H1 (cell line): ENCODE measurements around the gene TRMT61A. TPM values are rescaled to one million over a fixed set of nuclear protein-coding genes. Genes with fewer than 3 reads are reported as not detected.

Source experiments
- CTCF ChIA-PET: fragments of 300-600 bp; sonication (Branson Sonifier 250); formaldehyde crosslinking; loops from one replicate; lab custom pipeline; 2021; ENCODE audit not compliant: partially characterized antibody; lab: Charles Lee
- POLR2A ChIA-PET: fragments of 300-600 bp; sonication (Branson Sonifier 250); formaldehyde crosslinking; loops from one replicate; lab custom pipeline; 2021; ENCODE audit warnings: inconsistent platforms; ENCODE audit not compliant: partially characterized antibody; lab: Charles Lee
- DNase-seq, 2 experiments: peaks; one replicate each; pipeline versions ENCODE4 v3.0.0 to v3.0.0-alpha.2; 2010 to 2022; ENCODE audit warnings: low spot score in 2 of 2, low read depth in 1 of 2, mixed read lengths in 1 of 2
- FAIRE-seq: peaks from 2 replicates; lab custom pipeline; 2011; peaks lifted over from hg19 to GRCh38; lab: Jason Lieb, UNC
- H2AFZ ChIP-seq: 2 replicates; pipeline ENCODE4 v1.8.1; 2012; ENCODE audit warnings: low read length, inconsistent platforms
- H2AK5ac ChIP-seq: 2 replicates; pipeline ENCODE4 v1.6.1; 2013; ENCODE audit warnings: low read depth, low read length
- H2BK120ac ChIP-seq: replicated peaks from 2 replicates; pipeline ENCODE3; 2013; ENCODE audit warnings: low read depth, low read length, inconsistent platforms
- H2BK12ac ChIP-seq: 2 replicates; pipeline ENCODE4 v1.6.1; 2013; ENCODE audit warnings: low read depth, low read length
- H2BK15ac ChIP-seq: 2 replicates; pipeline ENCODE4 v1.6.1; 2013; ENCODE audit warnings: low read length
- H2BK20ac ChIP-seq: 2 replicates; pipeline ENCODE4 v1.6.1; 2013; ENCODE audit warnings: low read length
- H2BK5ac ChIP-seq: 2 replicates; pipeline ENCODE4 v1.6.1; 2013; ENCODE audit warnings: low read depth, low read length
- H3K14ac ChIP-seq: 2 replicates; pipeline ENCODE4 v1.6.1; 2013; ENCODE audit warnings: inconsistent platforms; ENCODE audit not compliant: insufficient read length
- H3K18ac ChIP-seq: 2 replicates; pipeline ENCODE4 v1.6.1; 2013; ENCODE audit warnings: low read length; ENCODE audit errors: extremely low read depth
- H3K23ac ChIP-seq: 2 replicates; pipeline ENCODE4 v1.6.1; 2013; ENCODE audit warnings: inconsistent platforms; ENCODE audit not compliant: insufficient read length
- H3K23me2 ChIP-seq: 2 replicates; pipeline ENCODE4 v1.6.1; 2013; ENCODE audit warnings: low read depth, low read length
- H3K27ac ChIP-seq: 2 replicates; pipeline ENCODE4 v1.6.1; 2011; ENCODE audit warnings: low read depth, low read length, inconsistent platforms
- H3K27me3 ChIP-seq, 4 experiments: replicated peaks in 1 of 4; 1 replicate in 1 of 4; 2 replicates in 3 of 4; pipeline versions ENCODE4 v1.6.1 to v1.8.1; 2011 to 2013; ENCODE audit warnings: low read length in 3 of 4, mild to moderate bottlenecking in 3 of 4, inconsistent platforms in 2 of 4, mixed read lengths in 2 of 4, moderate library complexity in 1 of 4; ENCODE audit not compliant: control insufficient read depth in 3 of 4, insufficient read depth in 3 of 4; ENCODE audit errors: extremely low read depth in 1 of 4
- H3K36me3 ChIP-seq, 4 experiments: 2 replicates each; pipeline versions ENCODE4 v1.6.1 to v1.8.1; 2011 to 2013; ENCODE audit warnings: mild to moderate bottlenecking in 4 of 4, low read length in 3 of 4, moderate library complexity in 2 of 4, control low read depth in 1 of 4, inconsistent platforms in 1 of 4; ENCODE audit not compliant: insufficient read depth in 4 of 4, control insufficient read depth in 2 of 4
- H3K4ac ChIP-seq: replicated peaks from 2 replicates; pipeline ENCODE3; 2013; ENCODE audit warnings: low read length, low read depth, mixed read lengths, inconsistent platforms; ENCODE audit not compliant: insufficient read length
- H3K4me1 ChIP-seq, 4 experiments: replicated peaks in 1 of 4; 1 replicate in 1 of 4; 2 replicates in 3 of 4; pipeline versions ENCODE4 v1.6.1 to v1.8.1; 2011 to 2013; ENCODE audit warnings: low read length in 3 of 4, inconsistent platforms in 2 of 4, mixed read lengths in 1 of 4; ENCODE audit not compliant: insufficient read depth in 4 of 4, control insufficient read depth in 3 of 4
- H3K4me2 ChIP-seq, 2 experiments: 2 replicates each; pipeline versions ENCODE4 v1.6.1 to v1.8.1; 2011 to 2013; ENCODE audit warnings: low read depth in 2 of 2, low read length in 2 of 2, control low read depth in 1 of 2, inconsistent platforms in 1 of 2, mild to moderate bottlenecking in 1 of 2; ENCODE audit not compliant: insufficient read depth in 1 of 2
- H3K4me3 ChIP-seq, 4 experiments: fragments of 200-600, 300-600 bp in 1 of 4; sonication (generic), shearing (Covaris generic), sonication (Bioruptor Twin) in 1 of 4; 2 replicates each; pipeline versions ENCODE4 v1.5.1 to v1.8.1; 2011 to 2016; ENCODE audit warnings: low read length in 4 of 4, low read depth in 3 of 4, control low read depth in 2 of 4, inconsistent platforms in 2 of 4, mild to moderate bottlenecking in 2 of 4, mixed read lengths in 1 of 4, moderate library complexity in 1 of 4; ENCODE audit not compliant: insufficient read depth in 2 of 4; ENCODE audit errors: extremely low read depth in 1 of 4
- H3K56ac ChIP-seq: replicated peaks from 2 replicates; pipeline ENCODE3; 2013; ENCODE audit warnings: low read depth, mild to moderate bottlenecking, mixed read lengths, low read length, inconsistent platforms; ENCODE audit not compliant: insufficient read length
- H3K79me1 ChIP-seq: 2 replicates; pipeline ENCODE4 v1.6.1; 2013; ENCODE audit warnings: low read depth, low read length, control low read depth
- H3K79me2 ChIP-seq, 2 experiments: 2 replicates each; pipeline versions ENCODE4 v1.6.1 to v1.8.1; 2012 to 2013; ENCODE audit warnings: low read length in 2 of 2, mild to moderate bottlenecking in 2 of 2, inconsistent platforms in 1 of 2; ENCODE audit not compliant: insufficient read depth in 2 of 2, control insufficient read depth in 1 of 2
- H3K9ac ChIP-seq, 4 experiments: replicated peaks in 1 of 4; 1 replicate in 1 of 4; 2 replicates in 3 of 4; pipeline versions ENCODE4 v1.6.1 to v1.8.1; 2011 to 2013; ENCODE audit warnings: low read depth in 3 of 4, low read length in 3 of 4, control low read depth in 2 of 4, mild to moderate bottlenecking in 2 of 4, moderate library complexity in 2 of 4, inconsistent platforms in 1 of 4; ENCODE audit errors: extremely low read depth in 1 of 4
- H3K9me3 ChIP-seq, 2 experiments: 2 replicates each; pipeline versions ENCODE4 v1.6.1 to v1.8.1; 2012 to 2013; ENCODE audit warnings: mild to moderate bottlenecking in 2 of 2, moderate library complexity in 2 of 2, control low read depth in 1 of 2, inconsistent platforms in 1 of 2, low read depth in 1 of 2, low read length in 1 of 2, mixed read lengths in 1 of 2; ENCODE audit not compliant: insufficient read depth in 2 of 2
- H4K20me1 ChIP-seq, 2 experiments: replicated peaks in 1 of 2; 2 replicates each; pipeline versions ENCODE3 to v1.8.1; 2011 to 2013; ENCODE audit warnings: inconsistent platforms in 2 of 2, low read length in 2 of 2, mild to moderate bottlenecking in 1 of 2; ENCODE audit not compliant: insufficient read depth in 2 of 2, control insufficient read depth in 1 of 2
- H4K5ac ChIP-seq: 2 replicates; pipeline ENCODE4 v1.6.1; 2013; ENCODE audit warnings: low read length, low read depth, mixed read lengths, inconsistent platforms; ENCODE audit not compliant: insufficient read length
- H4K8ac ChIP-seq: 2 replicates; pipeline ENCODE4 v1.8.0; 2013; ENCODE audit warnings: mild to moderate bottlenecking, moderate library complexity, low read length, inconsistent platforms; ENCODE audit not compliant: insufficient read depth; ENCODE audit errors: extremely low read depth
- H4K91ac ChIP-seq: replicated peaks from 2 replicates; pipeline ENCODE3; 2013; ENCODE audit warnings: low read length, mixed read lengths, inconsistent platforms; ENCODE audit not compliant: insufficient read length
- CREB1 ChIP-seq: IDR thresholded peaks from 2 replicates; pipeline ENCODE4 v1.6.1; 2012; ENCODE audit warnings: inconsistent platforms
- HDAC2 ChIP-seq, 2 experiments: fragments of 300-600 bp in 1 of 2; sonication (generic) in 1 of 2; IDR thresholded peaks; 2 replicates each; pipeline ENCODE4 v1.6.1; 2011 to 2012; ENCODE audit warnings: low read depth in 2 of 2, low read length in 2 of 2, mild to moderate bottlenecking in 2 of 2, moderate library complexity in 2 of 2, borderline replicate concordance in 1 of 2, inconsistent platforms in 1 of 2
- POLR2AphosphoS5 ChIP-seq: IDR thresholded peaks from 2 replicates; pipeline ENCODE4 v1.6.1; 2011; ENCODE audit warnings: low read depth, low read length
- TAF1 ChIP-seq: IDR thresholded peaks from 2 replicates; pipeline ENCODE4 v1.6.1; 2011; ENCODE audit warnings: mild to moderate bottlenecking, low read depth, low read length
- WGBS, 2 experiments: shearing (Covaris generic) in 1 of 2; methylation state at CpG; one replicate each; pipeline versions ENCODE4 v1.1.6 to v1.1.7; 2013 to 2015; ENCODE audit warnings: low lambda C conversion rate in 2 of 2, mixed read lengths in 2 of 2, inconsistent platforms in 1 of 2, low coverage in 1 of 2, missing lambda C conversion rate in 1 of 2; ENCODE audit not compliant: insufficient replicate concordance in 2 of 2, insufficient coverage in 1 of 2, insufficient read length in 1 of 2; ENCODE audit errors: extremely low coverage in 1 of 2, missing lambda C conversion rate in 1 of 2; 5-methylcytosine and 5-hydroxymethylcytosine counted together
- polyA plus RNA-seq, 7 experiments: library from polyadenylated mRNA; depleted of rRNA in 3 of 7; stranded (reverse) in 5 of 7; unstranded in 2 of 7; fragments of >200 nt in 5 of 7; fragments of 200-250 nt in 2 of 7; gene quantifications; 1 replicate in 5 of 7; 2 replicates in 1 of 7; 4 replicates in 1 of 7; pipeline versions ENCODE4 v1.2.1 to v1.2.3, GENCODE V29; 2011 to 2013; ENCODE audit warnings: missing spikeins in 2 of 7, mixed read lengths in 2 of 7
- total RNA-seq: library from RNA; stranded (reverse); fragmentation: NEBNext Ultra II Directional; extraction: Animal tissue kit (Norgen Biotek cat#: 25700); gene quantifications from 2 replicates; pipeline ENCODE4 v1.2.1, GENCODE V29; 2021

The TRMT61A gene
- total and polyA plus RNA-seq, 2 of the 8 experiments (the other 6 are each of a cell fraction or from before 2014, with no cell fraction given) = 15.8 to 19.0 TPM

DNA sequence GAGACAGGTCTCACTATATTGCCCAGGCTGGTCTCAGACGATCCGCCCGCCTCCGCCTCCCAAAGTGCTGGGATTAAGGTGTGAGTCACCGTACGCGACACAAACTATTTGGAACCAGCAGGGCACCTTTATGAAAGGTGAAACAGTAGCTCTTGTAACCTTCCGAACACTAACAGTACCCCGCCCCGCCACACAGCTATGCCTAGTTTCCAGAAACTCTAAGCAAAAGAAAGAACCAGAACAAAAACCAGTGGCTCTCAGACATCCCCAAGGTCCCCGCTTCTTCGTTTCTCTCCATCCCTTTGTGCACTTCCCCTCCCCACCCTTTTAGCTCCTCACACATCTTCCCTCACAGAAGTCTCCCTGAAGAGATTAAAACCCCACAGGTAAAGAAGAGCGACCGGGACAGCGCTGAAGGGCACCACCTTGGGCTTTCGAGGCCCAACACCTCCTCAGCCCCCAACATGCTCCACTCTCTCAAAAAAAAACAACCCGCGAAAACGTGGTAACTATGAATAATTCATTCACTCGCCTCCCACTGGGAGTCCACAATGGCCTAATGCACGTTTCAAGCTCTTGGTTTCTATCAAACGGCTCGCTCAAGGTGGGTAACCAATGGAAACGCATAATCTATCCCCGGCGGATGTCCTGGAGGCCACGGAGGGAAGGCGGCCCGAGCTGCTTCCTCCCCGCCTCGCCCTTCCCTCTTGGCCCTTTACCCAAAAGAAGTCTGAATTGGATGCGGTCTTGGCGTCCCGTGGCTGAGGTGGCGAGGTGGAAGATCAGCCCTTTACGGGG lies 32.6 kb downstream of the TRMT61A start:
- Histone ChIP-seq H3K4ac (no peak overlapping the region), H3K18ac (no peak overlapping the region), H2BK15ac (no peak overlapping the region), H3K36me3 (peaks cover 0 to 21% (median 12%) of the 10 kb centered on the region in 4 experiments; a peak in 7 of 8 replicates), H3K14ac (no peak overlapping the region), H4K91ac (no peak overlapping the region), H2BK120ac (no peak overlapping the region), H2AK5ac (no peak overlapping the region; the same call in 1 of the 2 replicates), H3K9me3 (no peaks in the 10 kb centered on the region), H3K4me1 (peaks cover 0 to 4% (median under 1%) of the 10 kb centered on the region in 4 experiments; a peak in 2 of 7 replicates), H3K23me2 (peaks cover 12% of the 10 kb centered on the region; the same call in 1 of the 2 replicates), H4K20me1 (peaks cover 8 to 12% of the 10 kb centered on the region in 2 experiments), H2BK5ac (peak overlapping the region; percentile 54; the same call in 1 of the 2 replicates), H3K27ac (peak overlapping the region; percentile 94), H2AFZ (no peak overlapping the region), H2BK12ac (no peak overlapping the region; the same call in 1 of the 2 replicates), H3K4me2 (peak overlapping the region; percentile 80 to 87), H3K79me2 (peaks cover 12 to 82% of the 10 kb centered on the region in 2 experiments), H3K27me3 (no peaks in the 10 kb centered on the region), H3K9ac (peak overlapping the region; percentile 81 to 89 (median 86)), H3K23ac (no peak overlapping the region), H3K56ac (peak overlapping the region; percentile 57), H2BK20ac (no peak overlapping the region), H3K4me3 (peak overlapping the region; percentile 82 to 97 (median 91)), H4K5ac (no peak overlapping the region), H3K79me1 (peaks cover 11% of the 10 kb centered on the region; the same call in 1 of the 2 replicates), H4K8ac (peak overlapping the region; percentile 90; the same call in 1 of the 2 replicates)
- TF ChIP-seq HDAC2 (IDR thresholded peaks at IDR 0.05; ENCODE audit: borderline replicate concordance in 1 of 2, low read depth in 2 of 2, low read length in 2 of 2) (no peak), POLR2AphosphoS5 (0 out of 2 replicates have a peak, but pooled peaks have one; percentile 18), CREB1 (peak; percentile 74), TAF1 (0 out of 2 replicates have a peak, but pooled peaks have one; percentile 56)
- WGBS, 2 experiments = 10% methylated on average over 35 of the region's 36 CpGs; no CpG with 5 or more reads in 1 of the 2 experiments
- ChIA-PET POLR2A (interaction anchor here (0.6 to 2.7 kb wide), 23 partner anchors 10 to 334 kb away, joined by 3 to 40 read pairs (median 4); partner anchors contain the start of genes CKB, EIF5, TRMT61A and XRCC3), CTCF (interaction anchor here (0.8 to 2.6 kb wide), 10 partner anchors 9 to 260 kb away, joined by 3 to 14 read pairs (median 5); no protein-coding TSS in a partner anchor)
- DNase-seq (no peak), FAIRE-seq (no peak)
